Endothelial cell of umbilical vein (primary cell): ENCODE results near the gene PRKCQ. TPM values are rescaled to one million over a fixed set of nuclear protein-coding genes. Genes with fewer than 3 reads are reported as not detected.

Experiments used
- BruUV-seq: library from RNA; stranded (reverse); fragments of 400-500 nt; replicated peaks from 2 replicates; lab custom pipeline; 2021; lab: Mats Ljungman, UMichigan
- CTCF ChIA-PET: fragments of 300-600, 350-600 bp; sonication (Branson Sonifier 250); formaldehyde crosslinking; loops from one replicate; lab custom pipeline; 2021; ENCODE audit warnings: antibody characterized with exemption, inconsistent platforms; lab: Charles Lee
- POLR2A ChIA-PET: fragments of 300-600, 350-600 bp; sonication (Branson Sonifier 250); formaldehyde crosslinking; loops from one replicate; lab custom pipeline; 2021; ENCODE audit warnings: antibody characterized with exemption, inconsistent platforms; lab: Charles Lee
- DNase-seq: peaks from one replicate; pipeline ENCODE4 v3.0.0-alpha.2; 2011; ENCODE audit warnings: low read depth, low spot score
- FAIRE-seq: peaks from 2 replicates; lab custom pipeline; 2011; peaks lifted over from hg19 to GRCh38; lab: Jason Lieb, UNC
- H2AFZ ChIP-seq: 2 replicates; pipeline ENCODE4 v1.6.0; 2012; ENCODE audit warnings: low read depth, low read length, control low read depth, inconsistent platforms
- H3K27ac ChIP-seq: 2 replicates; pipeline ENCODE4 v1.5.1; 2011; ENCODE audit warnings: low read depth, mild to moderate bottlenecking, control low read depth, low read length, moderate library complexity; ENCODE audit not compliant: insufficient read depth
- H3K27me3 ChIP-seq, 2 experiments: 2 replicates each; pipeline versions ENCODE4 v1.6.0 to v1.6.1; 2011; ENCODE audit warnings: low read length in 2 of 2, mixed read lengths in 1 of 2; ENCODE audit not compliant: control insufficient read depth in 2 of 2, insufficient read depth in 2 of 2
- H3K36me3 ChIP-seq, 2 experiments: 2 replicates in 1 of 2; 3 replicates in 1 of 2; pipeline ENCODE4 v1.5.1; 2011; ENCODE audit warnings: low read length in 2 of 2, mild to moderate bottlenecking in 1 of 2, moderate library complexity in 1 of 2; ENCODE audit not compliant: control insufficient read depth in 2 of 2, insufficient read depth in 2 of 2; ENCODE audit errors: extremely low read depth in 1 of 2
- H3K4me1 ChIP-seq: 3 replicates; pipeline ENCODE4 v1.5.1; 2011; ENCODE audit warnings: mild to moderate bottlenecking, low read length; ENCODE audit not compliant: control insufficient read depth, insufficient read depth; ENCODE audit errors: extremely low read depth
- H3K4me2 ChIP-seq: 2 replicates; pipeline ENCODE4 v1.6.1; 2011; ENCODE audit warnings: low read length, control low read depth, mixed read lengths; ENCODE audit not compliant: insufficient read depth
- H3K4me3 ChIP-seq, 3 experiments: fragments of 200-600 bp in 1 of 3; sonication (generic), shearing (Covaris generic) in 1 of 3; replicated peaks in 1 of 3; 2 replicates each; pipeline ENCODE4 v1.5.1; 2011 to 2016; ENCODE audit warnings: control low read depth in 3 of 3, low read length in 3 of 3, mild to moderate bottlenecking in 2 of 3, inconsistent platforms in 1 of 3, low read depth in 1 of 3, moderate library complexity in 1 of 3; ENCODE audit not compliant: insufficient read depth in 1 of 3
- H3K79me2 ChIP-seq: 2 replicates; pipeline ENCODE4 v1.6.0; 2012; ENCODE audit warnings: low read length, inconsistent platforms; ENCODE audit not compliant: control insufficient read depth, insufficient read depth
- H3K9ac ChIP-seq: replicated peaks from 2 replicates; pipeline ENCODE3; 2011; ENCODE audit warnings: low read length, control low read depth; ENCODE audit not compliant: insufficient read depth; ENCODE audit errors: extremely low read depth
- H3K9me1 ChIP-seq: replicated peaks from 3 replicates; pipeline ENCODE4 v1.6.0; 2011; ENCODE audit warnings: mild to moderate bottlenecking, low read length; ENCODE audit not compliant: control insufficient read depth, insufficient read depth; ENCODE audit errors: extremely low read depth
- H3K9me3 ChIP-seq: replicated peaks from 2 replicates; pipeline ENCODE4 v1.5.1; 2012; ENCODE audit warnings: low read length, inconsistent platforms; ENCODE audit not compliant: control insufficient read depth, insufficient read depth
- H4K20me1 ChIP-seq: replicated peaks from 2 replicates; pipeline ENCODE3; 2011; ENCODE audit warnings: mild to moderate bottlenecking, low read length; ENCODE audit not compliant: control insufficient read depth, insufficient read depth; ENCODE audit errors: extremely low read depth
- EZH2 ChIP-seq: IDR thresholded peaks from 2 replicates; pipeline ENCODE4 v1.6.1; 2012; ENCODE audit warnings: borderline replicate concordance, low read depth, mild to moderate bottlenecking, moderate library complexity, low read length, inconsistent platforms; ENCODE audit not compliant: severe bottlenecking
- FOS ChIP-seq: IDR thresholded peaks from 2 replicates; pipeline ENCODE4 v1.6.1; 2011; ENCODE audit warnings: mild to moderate bottlenecking, low read length, moderate library complexity, borderline replicate concordance; ENCODE audit not compliant: insufficient read depth
- GATA2 ChIP-seq: IDR thresholded peaks from 2 replicates; pipeline ENCODE4 v1.7.0; 2011; ENCODE audit warnings: low read depth, mild to moderate bottlenecking, moderate library complexity, mixed read lengths, low read length; ENCODE audit not compliant: insufficient read length, insufficient read depth
- JUN ChIP-seq: IDR thresholded peaks from 2 replicates; pipeline ENCODE4 v1.6.1; 2011; ENCODE audit warnings: borderline replicate concordance, low read depth; ENCODE audit not compliant: insufficient read length, insufficient read depth
- POLR2A ChIP-seq: IDR thresholded peaks from 2 replicates; pipeline ENCODE4 v1.6.1; 2012; ENCODE audit warnings: low read depth, mild to moderate bottlenecking, control low read depth, low read length
- POLR2AphosphoS5 ChIP-seq: IDR thresholded peaks from 2 replicates; pipeline ENCODE4 v1.6.1; 2012; ENCODE audit warnings: low read depth, mild to moderate bottlenecking, control low read depth, low read length, moderate library complexity; ENCODE audit not compliant: insufficient read depth
- dilution Hi-C: fragments of 300-500 bp; cut with MboI; formaldehyde crosslinking; loops from one replicate; pipeline ENCODE4 v1.15.0; 2019; ENCODE audit warnings: low sequenced_read_pairs; ENCODE audit not compliant: extremely low pct_ligation_motif_present
- intact Hi-C: fragments of 100-400 bp; cut with micrococcal nuclease; formaldehyde crosslinking; loops from one replicate; pipeline ENCODE4 v1.10.0; 2022
- polyA plus RNA-seq, 4 experiments: library from polyadenylated mRNA; depleted of rRNA in 3 of 4; stranded (reverse) in 3 of 4; unstranded in 1 of 4; fragments of >200 nt; gene quantifications; 2 replicates each; pipeline versions ENCODE4 v1.2.1 to v1.2.3, GENCODE V29; 2011 to 2012; ENCODE audit warnings: missing spikeins in 1 of 4
- total RNA-seq: library from RNA; stranded (reverse); gene quantifications from 2 replicates; pipeline ENCODE4 v1.2.3, GENCODE V29; 2021
- TF ChIP-seq, protein P1 (sequence below), 2 donors: IDR thresholded peaks; 1 replicate in 1 of 2; 2 replicates in 1 of 2; pipeline ENCODE4 v1.5.1; 2011; ENCODE audit warnings: low read length in 2 of 2, mild to moderate bottlenecking in 2 of 2, moderate library complexity in 2 of 2, control low read depth in 1 of 2, inconsistent platforms in 1 of 2, low read depth in 1 of 2; ENCODE audit not compliant: insufficient read depth in 1 of 2; ENCODE audit errors: extremely low read depth in 1 of 2
- TF ChIP-seq, protein P2 (sequence below): IDR thresholded peaks from 2 replicates; pipeline ENCODE4 v1.6.1; 2011; ENCODE audit not compliant: insufficient read depth, insufficient read length

The PRKCQ gene
- total and polyA plus RNA-seq, 2 donors (not counting 3 experiments of a cell fraction or from before 2014, with no cell fraction given): 0.32 to 0.55 TPM

DNA sequence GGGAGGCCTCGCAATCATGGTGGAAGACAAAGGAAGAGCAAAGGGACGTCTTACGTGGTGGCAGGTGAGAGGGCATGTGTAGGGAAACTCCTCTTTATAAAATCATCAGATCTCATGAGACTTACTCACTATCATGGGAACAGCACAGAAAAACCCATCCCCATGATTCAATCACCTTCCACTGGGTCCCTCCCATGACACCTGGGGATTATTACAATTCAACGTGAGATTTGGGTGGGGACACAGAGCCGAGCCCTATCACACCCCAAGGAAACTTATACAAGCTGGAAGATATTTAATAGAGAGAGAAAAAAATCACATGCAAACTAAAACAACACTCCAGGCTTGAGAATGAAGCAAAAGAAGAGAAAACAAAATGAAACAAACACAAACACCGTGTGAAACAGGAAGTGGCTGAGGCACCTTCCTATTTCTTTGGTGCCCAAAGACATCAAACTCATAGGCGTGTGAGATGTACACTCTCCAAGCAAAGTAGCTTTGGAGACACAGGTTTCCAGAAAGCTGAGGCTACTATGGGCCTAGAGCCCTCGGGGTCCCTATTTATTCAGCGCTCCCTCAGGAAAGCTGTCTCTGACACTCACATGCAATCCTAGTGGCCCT lies 97.2 kb downstream of the PRKCQ start:
- intact Hi-C loops: no loop called here
- Histone ChIP-seq H3K9ac (no peak overlapping the region), H3K36me3 (no peaks in the 10 kb centered on the region), H3K27me3 (no peaks in the 10 kb centered on the region), H3K27ac (no peak overlapping the region), H4K20me1 (no peaks in the 10 kb centered on the region), H3K79me2 (no peaks in the 10 kb centered on the region), H3K9me3 (no peaks in the 10 kb centered on the region), H3K9me1 (no peaks in the 10 kb centered on the region), H2AFZ (no peak overlapping the region), H3K4me1 (no peaks in the 10 kb centered on the region), H3K4me2 (no peak overlapping the region), H3K4me3 (no peak overlapping the region)
- BruUV-seq: no TSS peak
- DNase-seq (no peak), FAIRE-seq (no peak)
- dilution Hi-C loops: no loop called here
- POLR2A ChIA-PET: no interaction called here
- CTCF ChIA-PET: no interaction called here
- TF ChIP-seq POLR2AphosphoS5 (no peak), JUN (no peak), GATA2 (no peak), POLR2A (no peak), EZH2 (no peak), FOS (no peak)
- TF ChIP-seq, protein P1, sequence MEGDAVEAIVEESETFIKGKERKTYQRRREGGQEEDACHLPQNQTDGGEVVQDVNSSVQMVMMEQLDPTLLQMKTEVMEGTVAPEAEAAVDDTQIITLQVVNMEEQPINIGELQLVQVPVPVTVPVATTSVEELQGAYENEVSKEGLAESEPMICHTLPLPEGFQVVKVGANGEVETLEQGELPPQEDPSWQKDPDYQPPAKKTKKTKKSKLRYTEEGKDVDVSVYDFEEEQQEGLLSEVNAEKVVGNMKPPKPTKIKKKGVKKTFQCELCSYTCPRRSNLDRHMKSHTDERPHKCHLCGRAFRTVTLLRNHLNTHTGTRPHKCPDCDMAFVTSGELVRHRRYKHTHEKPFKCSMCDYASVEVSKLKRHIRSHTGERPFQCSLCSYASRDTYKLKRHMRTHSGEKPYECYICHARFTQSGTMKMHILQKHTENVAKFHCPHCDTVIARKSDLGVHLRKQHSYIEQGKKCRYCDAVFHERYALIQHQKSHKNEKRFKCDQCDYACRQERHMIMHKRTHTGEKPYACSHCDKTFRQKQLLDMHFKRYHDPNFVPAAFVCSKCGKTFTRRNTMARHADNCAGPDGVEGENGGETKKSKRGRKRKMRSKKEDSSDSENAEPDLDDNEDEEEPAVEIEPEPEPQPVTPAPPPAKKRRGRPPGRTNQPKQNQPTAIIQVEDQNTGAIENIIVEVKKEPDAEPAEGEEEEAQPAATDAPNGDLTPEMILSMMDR (IDR thresholded peaks at IDR 0.05; ENCODE audit: extremely low read depth in 1 of 2, insufficient read depth in 1 of 2, low read depth in 1 of 2, low read length in 2 of 2): no peak
- TF ChIP-seq, protein P2, sequence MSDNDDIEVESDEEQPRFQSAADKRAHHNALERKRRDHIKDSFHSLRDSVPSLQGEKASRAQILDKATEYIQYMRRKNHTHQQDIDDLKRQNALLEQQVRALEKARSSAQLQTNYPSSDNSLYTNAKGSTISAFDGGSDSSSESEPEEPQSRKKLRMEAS: no peak
